Ovary (tissue), 3 donors: Measurements from ENCODE around the gene PCDHGA11.
"Not testable (repeated sequence)": the region's sequence is repeated elsewhere in the genome, so short reads cannot be mapped to it uniquely, and the experiment has no call there.

Experiments
- EP300 ChIP-seq: sonication (generic); formaldehyde crosslinking; IDR thresholded peaks from one replicate; pipeline ENCODE4 v1.6.1; 2017; ENCODE audit warnings: antibody characterized with exemption
- POLR2A ChIP-seq: fragments of 450-650 bp; IDR thresholded peaks from one replicate; pipeline ENCODE4 v1.6.1; 2017; ENCODE audit warnings: antibody characterized with exemption, mild to moderate bottlenecking, moderate library complexity
- TF ChIP-seq, protein P1 (sequence below), 3 donors: fragments of 450-650 bp in 2 of 3; fragments of 200-600 bp in 1 of 3; IDR thresholded peaks; one replicate each; pipeline versions ENCODE4 v1.5.1 to v1.8.0; 2016 to 2022; ENCODE audit warnings: antibody characterized with exemption in 3 of 3, mild to moderate bottlenecking in 1 of 3
- donor health status: DM: no; HTN: no; CAD: no.

DNA sequence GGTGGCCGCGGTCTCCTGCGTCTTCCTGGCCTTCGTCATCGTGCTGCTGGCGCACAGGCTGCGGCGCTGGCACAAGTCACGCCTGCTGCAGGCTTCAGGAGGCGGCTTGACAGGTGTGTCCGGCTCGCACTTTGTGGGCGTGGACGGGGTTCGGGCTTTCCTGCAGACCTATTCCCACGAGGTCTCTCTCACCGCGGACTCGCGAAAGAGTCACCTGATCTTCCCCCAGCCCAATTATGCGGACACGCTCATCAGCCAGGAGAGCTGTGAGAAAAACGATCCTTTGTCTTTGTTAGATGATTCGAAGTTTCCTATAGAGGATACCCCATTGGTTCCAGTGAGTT is 5.6 kb upstream of the PCDHGA11 start:
- not testable (repeated sequence) for TF ChIP-seq EP300, POLR2A
- TF ChIP-seq, protein P1, sequence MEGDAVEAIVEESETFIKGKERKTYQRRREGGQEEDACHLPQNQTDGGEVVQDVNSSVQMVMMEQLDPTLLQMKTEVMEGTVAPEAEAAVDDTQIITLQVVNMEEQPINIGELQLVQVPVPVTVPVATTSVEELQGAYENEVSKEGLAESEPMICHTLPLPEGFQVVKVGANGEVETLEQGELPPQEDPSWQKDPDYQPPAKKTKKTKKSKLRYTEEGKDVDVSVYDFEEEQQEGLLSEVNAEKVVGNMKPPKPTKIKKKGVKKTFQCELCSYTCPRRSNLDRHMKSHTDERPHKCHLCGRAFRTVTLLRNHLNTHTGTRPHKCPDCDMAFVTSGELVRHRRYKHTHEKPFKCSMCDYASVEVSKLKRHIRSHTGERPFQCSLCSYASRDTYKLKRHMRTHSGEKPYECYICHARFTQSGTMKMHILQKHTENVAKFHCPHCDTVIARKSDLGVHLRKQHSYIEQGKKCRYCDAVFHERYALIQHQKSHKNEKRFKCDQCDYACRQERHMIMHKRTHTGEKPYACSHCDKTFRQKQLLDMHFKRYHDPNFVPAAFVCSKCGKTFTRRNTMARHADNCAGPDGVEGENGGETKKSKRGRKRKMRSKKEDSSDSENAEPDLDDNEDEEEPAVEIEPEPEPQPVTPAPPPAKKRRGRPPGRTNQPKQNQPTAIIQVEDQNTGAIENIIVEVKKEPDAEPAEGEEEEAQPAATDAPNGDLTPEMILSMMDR (IDR thresholded peaks at IDR 0.05): not testable (repeated sequence)
